ENCODE measurements around the gene THOC6.
"Not testable (repeated sequence)": the region's sequence is repeated elsewhere in the genome, so short reads cannot be mapped to it uniquely, and the experiment has no call there.

The THOC6 gene

GRCh38 chr16:3035289-3035971 lies 11.6 kb downstream of the THOC6 start:
- no peak for DNase-seq

- DNase-seq: peak in 2 of 3 experiments; percentile 31 to 51
Observed at GRCh38 chr16:3035972-3036725, 12.3 kb downstream of the THOC6 start.

- peak in 2 of 3 experiments; percentile 31 to 51 for DNase-seq
Observed at GRCh38 chr16:3036726-3037315, 13.0 kb downstream of the THOC6 start, which contains the start of gene BICDL2. Gene BICDL2 (minus strand): TSS chr16:3036944. CDS start chr16:3035496, 1,448 bp downstream.

- peak in 1 of 3 experiments; percentile 12 for DNase-seq
Observed at GRCh38 chr16:3038256-3038655, 14.4 kb downstream of the THOC6 start.

GRCh38 chr16:3038896-3039295 lies 15.1 kb downstream of the THOC6 start:
- DNase-seq: no peak

GRCh38 chr16:3042376-3042775 lies 18.5 kb downstream of the THOC6 start:
- no peak for DNase-seq

- DNase-seq: no peak
Observed at GRCh38 chr16:3044708-3045107, 20.9 kb downstream of the THOC6 start.

- peak in 2 of 3 experiments; percentile 58 to 59 for DNase-seq
Observed at GRCh38 chr16:3045758-3046640, 22.2 kb downstream of the THOC6 start, which contains the start of gene MMP25. Gene MMP25 (plus strand): TSS chr16:3046561. CDS start chr16:3046918, 357 bp downstream.

GRCh38 chr16:3046641-3047386 lies 23.0 kb downstream of the THOC6 start:
- no peak for DNase-seq

- no peak for DNase-seq
Observed at GRCh38 chr16:3047387-3047720, 23.5 kb downstream of the THOC6 start.

GRCh38 chr16:3049921-3050481 lies 26.2 kb downstream of the THOC6 start:
- DNase-seq: no peak

- DNase-seq: no peak
Observed at GRCh38 chr16:3050487-3050886, 26.7 kb downstream of the THOC6 start.

- peak in 1 of 3 experiments; percentile 4 for DNase-seq
Observed at GRCh38 chr16:3051009-3051408, 27.2 kb downstream of the THOC6 start.

- no peak for DNase-seq
Observed at GRCh38 chr16:3051494-3051893, 27.7 kb downstream of the THOC6 start.

GRCh38 chr16:3052571-3053329 lies 28.9 kb downstream of the THOC6 start:
- not testable (repeated sequence) for DNase-seq

- DNase-seq: not testable (repeated sequence)
Observed at GRCh38 chr16:3053330-3053710, 29.5 kb downstream of the THOC6 start.

- DNase-seq: no peak
Observed at GRCh38 chr16:3054965-3055733, 31.3 kb downstream of the THOC6 start.

- DNase-seq: not testable (repeated sequence)
Observed at GRCh38 chr16:3055734-3056115, 31.9 kb downstream of the THOC6 start.

- DNase-seq: no peak
Observed at GRCh38 chr16:3056336-3057180, 32.7 kb downstream of the THOC6 start.
